Large intestine (tissue), 3 donors: Measurements from ENCODE around the gene RC3H2. TPM values are rescaled to one million over a fixed set of nuclear protein-coding genes. Genes with fewer than 3 reads are reported as not detected.

Experiments
- DNase-seq, 2 donors: peaks; one replicate each; pipeline versions ENCODE4 v3.0.0 to v3.0.0-alpha.2; 2013
- H3K27ac ChIP-seq: one replicate; pipeline ENCODE4 v1.5.1; 2013; ENCODE audit warnings: low read length
- H3K27me3 ChIP-seq: 2 replicates; pipeline ENCODE4 v1.6.1; 2013; ENCODE audit warnings: low read length; ENCODE audit not compliant: control insufficient read depth, insufficient read depth
- H3K36me3 ChIP-seq: 2 replicates; pipeline ENCODE4 v1.6.1; 2013; ENCODE audit warnings: low read length; ENCODE audit not compliant: control insufficient read depth, insufficient read depth
- H3K4me1 ChIP-seq: one replicate; pipeline ENCODE4 v1.6.1; 2013; ENCODE audit warnings: low read length; ENCODE audit not compliant: control insufficient read depth, insufficient read depth
- H3K4me3 ChIP-seq: one replicate; pipeline ENCODE4 v1.5.1; 2013; ENCODE audit warnings: low read length
- H3K9me3 ChIP-seq: one replicate; pipeline ENCODE4 v1.6.1; 2013; ENCODE audit warnings: mild to moderate bottlenecking, low read depth, low read length, moderate library complexity; ENCODE audit not compliant: control insufficient read depth
- WGBS: methylation state at CpG from one replicate; pipeline ENCODE4 v1.1.5; 2013; ENCODE audit warnings: low lambda C conversion rate; ENCODE audit not compliant: insufficient coverage; 5-methylcytosine and 5-hydroxymethylcytosine counted together
- polyA plus RNA-seq: library from polyadenylated mRNA; unstranded; fragments of 120-200 nt; gene quantifications from one replicate; pipeline ENCODE4 v1.2.1, GENCODE V29; 2013

The RC3H2 gene
- polyA plus RNA-seq, 1 donor = 27.1 TPM

- H3K27ac ChIP-seq = no peak overlapping the region
- WGBS = no CpG with 5 or more reads among the region's 6 CpGs
- no peak overlapping the region for H3K4me3 ChIP-seq
- peaks cover 47% of the 10 kb centered on the region for H3K36me3 ChIP-seq
- no peaks in the 10 kb centered on the region for H3K27me3 ChIP-seq
- no peaks in the 10 kb centered on the region for H3K9me3 ChIP-seq
- peaks cover 11% of the 10 kb centered on the region for H3K4me1 ChIP-seq
- DNase-seq = no peak
Measured at GRCh38 chr9:122822056-122822455, 83.1 kb downstream of the RC3H2 start.

- no peak overlapping the region for H3K4me3 ChIP-seq
- DNase-seq = no peak
- H3K36me3 ChIP-seq = peaks cover 50% of the 10 kb centered on the region
- no peak overlapping the region for H3K27ac ChIP-seq
- H3K9me3 ChIP-seq = no peaks in the 10 kb centered on the region
- 93% methylated on average over 3 of the region's 7 CpGs for WGBS
- H3K4me1 ChIP-seq = peaks cover 5% of the 10 kb centered on the region
- H3K27me3 ChIP-seq = no peaks in the 10 kb centered on the region
Measured at GRCh38 chr9:122821278-122821943, 83.7 kb downstream of the RC3H2 start.

- Histone ChIP-seq H3K9me3 (no peaks in the 10 kb centered on the region), H3K36me3 (peaks cover 49% of the 10 kb centered on the region), H3K27ac (no peak overlapping the region), H3K4me3 (no peak overlapping the region), H3K27me3 (no peaks in the 10 kb centered on the region), H3K4me1 (peaks cover 4% of the 10 kb centered on the region)
- 100% methylated on average over 4 of the region's 11 CpGs for WGBS
- no peak for DNase-seq
Measured at GRCh38 chr9:122820490-122820845, 84.7 kb downstream of the RC3H2 start.

- DNase-seq = no peak
- no peaks in the 10 kb centered on the region for H3K27me3 ChIP-seq
- H3K4me1 ChIP-seq = peaks cover 4% of the 10 kb centered on the region
- H3K9me3 ChIP-seq = no peaks in the 10 kb centered on the region
- WGBS = no CpG with 5 or more reads among the region's 9 CpGs
- H3K27ac ChIP-seq = no peak overlapping the region
- peaks cover 49% of the 10 kb centered on the region for H3K36me3 ChIP-seq
- H3K4me3 ChIP-seq = no peak overlapping the region
Measured at GRCh38 chr9:122819791-122820489, 85.2 kb downstream of the RC3H2 start.

- Histone ChIP-seq H3K4me3 (no peak overlapping the region), H3K9me3 (no peaks in the 10 kb centered on the region), H3K27ac (no peak overlapping the region), H3K27me3 (no peaks in the 10 kb centered on the region), H3K36me3 (peaks cover 48% of the 10 kb centered on the region), H3K4me1 (peaks cover 4% of the 10 kb centered on the region)
- no peak for DNase-seq
- 60% methylated on average over 1 of the region's 3 CpGs for WGBS
Measured at GRCh38 chr9:122819326-122819725, 85.8 kb downstream of the RC3H2 start.

- no peak overlapping the region for H3K27ac ChIP-seq
- H3K4me1 ChIP-seq = peaks cover 4% of the 10 kb centered on the region
- no peak overlapping the region for H3K4me3 ChIP-seq
- peaks cover 25% of the 10 kb centered on the region for H3K36me3 ChIP-seq
- no CpG with 5 or more reads among the region's 17 CpGs for WGBS
- no peak for DNase-seq
- H3K9me3 ChIP-seq = no peaks in the 10 kb centered on the region
- H3K27me3 ChIP-seq = no peaks in the 10 kb centered on the region
Measured at GRCh38 chr9:122816163-122816867, 88.8 kb downstream of the RC3H2 start.

- no peaks in the 10 kb centered on the region for H3K27me3 ChIP-seq
- H3K4me3 ChIP-seq = no peak overlapping the region
- H3K4me1 ChIP-seq = peaks cover 4% of the 10 kb centered on the region
- no peaks in the 10 kb centered on the region for H3K9me3 ChIP-seq
- peaks cover 25% of the 10 kb centered on the region for H3K36me3 ChIP-seq
- H3K27ac ChIP-seq = no peak overlapping the region
- no peak for DNase-seq
Measured at GRCh38 chr9:122815544-122815943, 89.6 kb downstream of the RC3H2 start.

- Histone ChIP-seq H3K4me1 (peaks cover 5% of the 10 kb centered on the region), H3K27ac (no peak overlapping the region), H3K36me3 (peaks cover 17% of the 10 kb centered on the region), H3K9me3 (no peaks in the 10 kb centered on the region), H3K4me3 (no peak overlapping the region), H3K27me3 (no peaks in the 10 kb centered on the region)
- WGBS = 60% methylated on average over 1 of the region's 6 CpGs
- no peak for DNase-seq
Measured at GRCh38 chr9:122814545-122814944, 90.6 kb downstream of the RC3H2 start.

GRCh38 chr9:122812736-122813135 lies 92.4 kb downstream of the RC3H2 start:
- Histone ChIP-seq H3K9me3 (no peaks in the 10 kb centered on the region), H3K27me3 (no peaks in the 10 kb centered on the region), H3K27ac (no peak overlapping the region), H3K4me3 (no peak overlapping the region), H3K36me3 (peaks cover 13% of the 10 kb centered on the region), H3K4me1 (peaks cover 5% of the 10 kb centered on the region)
- DNase-seq = no peak
- no CpG with 5 or more reads among the region's 4 CpGs for WGBS

- 0% methylated on average over 1 of the region's 8 CpGs for WGBS
- DNase-seq = peak; percentile 48 to 69
- H3K27me3 ChIP-seq = no peaks in the 10 kb centered on the region
- no peak overlapping the region for H3K4me3 ChIP-seq
- H3K27ac ChIP-seq = no peak overlapping the region
- no peaks in the 10 kb centered on the region for H3K9me3 ChIP-seq
- H3K4me1 ChIP-seq = peaks cover 5% of the 10 kb centered on the region
- no peaks in the 10 kb centered on the region for H3K36me3 ChIP-seq
Measured at GRCh38 chr9:122810306-122810946, 94.7 kb downstream of the RC3H2 start.
